ENCODE measurements around the gene CERK. TPM values are rescaled to one million over a fixed set of nuclear protein-coding genes. Genes with fewer than 3 reads are reported as not detected.

Gene CERK
- total RNA-seq, 1 experiment from 2014 or later, result 45.6 TPM

DNA sequence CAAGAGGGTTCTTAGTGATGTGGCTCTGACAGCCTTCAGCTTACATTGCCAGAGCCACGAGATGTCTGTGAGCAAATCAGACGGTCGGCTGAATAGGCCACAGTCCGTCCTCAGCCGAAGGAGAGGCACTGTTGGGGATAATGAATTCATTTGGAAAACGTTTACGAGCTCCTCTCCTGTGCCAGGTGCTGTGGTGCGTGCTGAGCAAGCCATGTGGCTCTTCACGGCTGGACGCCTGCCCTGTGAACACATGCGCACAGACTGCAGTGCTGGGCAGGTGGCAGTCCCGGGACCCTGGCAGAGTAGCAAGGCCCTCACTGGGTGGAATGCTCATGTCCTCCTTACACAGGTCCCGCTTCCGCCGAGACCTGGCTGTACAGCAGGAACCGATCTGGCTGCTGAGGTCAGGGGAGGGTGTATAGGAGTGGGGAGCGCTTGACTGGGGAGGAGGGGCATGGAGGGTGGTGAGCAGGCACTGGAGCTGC lies 31.2 kb upstream of the CERK start:
- Mint-ChIP-seq H3K9me3 (no peaks in the 10 kb centered on the region), H3K27ac (peak overlapping the region; percentile 73; the same call in 1 of the 2 replicates), H3K27me3 (ENCODE audit: low read depth) (no peaks in the 10 kb centered on the region), H3K4me3 (no peak overlapping the region), H3K36me3 (peaks cover 3% of the 10 kb centered on the region; the same call in 1 of the 2 replicates), H3K4me1 (peaks cover 8% of the 10 kb centered on the region)
- TF ChIP-seq, protein P1, sequence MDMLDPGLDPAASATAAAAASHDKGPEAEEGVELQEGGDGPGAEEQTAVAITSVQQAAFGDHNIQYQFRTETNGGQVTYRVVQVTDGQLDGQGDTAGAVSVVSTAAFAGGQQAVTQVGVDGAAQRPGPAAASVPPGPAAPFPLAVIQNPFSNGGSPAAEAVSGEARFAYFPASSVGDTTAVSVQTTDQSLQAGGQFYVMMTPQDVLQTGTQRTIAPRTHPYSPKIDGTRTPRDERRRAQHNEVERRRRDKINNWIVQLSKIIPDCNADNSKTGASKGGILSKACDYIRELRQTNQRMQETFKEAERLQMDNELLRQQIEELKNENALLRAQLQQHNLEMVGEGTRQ (CRISPR knock-in tag; IDR thresholded peaks at IDR 0.05), result no peak
- no peak for TF ChIP-seq ELF4 (CRISPR knock-in tag; IDR thresholded peaks at IDR 0.05; ENCODE audit: low read depth)
- no peak for TF ChIP-seq TP53 (CRISPR knock-in tag; IDR thresholded peaks at IDR 0.05)
- no peak for TF ChIP-seq RELA (CRISPR knock-in tag; IDR thresholded peaks at IDR 0.05; ENCODE audit: borderline replicate concordance)
- no peak for TF ChIP-seq IRF2 (CRISPR knock-in tag; IDR thresholded peaks at IDR 0.05; ENCODE audit: borderline replicate concordance, low read depth)
- no peak for TF ChIP-seq SMAD4 (CRISPR knock-in tag; IDR thresholded peaks at IDR 0.05)
- TF ChIP-seq ZNF138 (CRISPR knock-in tag; conservative IDR thresholded peaks at IDR 0.05), result no peak
- no peak for TF ChIP-seq OVOL2 (CRISPR knock-in tag; IDR thresholded peaks at IDR 0.05; ENCODE audit: borderline replicate concordance)
- TF ChIP-seq CREB1 (CRISPR knock-in tag; IDR thresholded peaks at IDR 0.05), result no peak
- TF ChIP-seq KAT7 (CRISPR knock-in tag; IDR thresholded peaks at IDR 0.05; ENCODE audit: borderline replicate concordance), result no peak
- TF ChIP-seq MXD4 (CRISPR knock-in tag; IDR thresholded peaks at IDR 0.05; ENCODE audit: borderline replicate concordance), result no peak
- no peak for TF ChIP-seq ZNF121 (CRISPR knock-in tag; IDR thresholded peaks at IDR 0.05)
- TF ChIP-seq, protein P2, sequence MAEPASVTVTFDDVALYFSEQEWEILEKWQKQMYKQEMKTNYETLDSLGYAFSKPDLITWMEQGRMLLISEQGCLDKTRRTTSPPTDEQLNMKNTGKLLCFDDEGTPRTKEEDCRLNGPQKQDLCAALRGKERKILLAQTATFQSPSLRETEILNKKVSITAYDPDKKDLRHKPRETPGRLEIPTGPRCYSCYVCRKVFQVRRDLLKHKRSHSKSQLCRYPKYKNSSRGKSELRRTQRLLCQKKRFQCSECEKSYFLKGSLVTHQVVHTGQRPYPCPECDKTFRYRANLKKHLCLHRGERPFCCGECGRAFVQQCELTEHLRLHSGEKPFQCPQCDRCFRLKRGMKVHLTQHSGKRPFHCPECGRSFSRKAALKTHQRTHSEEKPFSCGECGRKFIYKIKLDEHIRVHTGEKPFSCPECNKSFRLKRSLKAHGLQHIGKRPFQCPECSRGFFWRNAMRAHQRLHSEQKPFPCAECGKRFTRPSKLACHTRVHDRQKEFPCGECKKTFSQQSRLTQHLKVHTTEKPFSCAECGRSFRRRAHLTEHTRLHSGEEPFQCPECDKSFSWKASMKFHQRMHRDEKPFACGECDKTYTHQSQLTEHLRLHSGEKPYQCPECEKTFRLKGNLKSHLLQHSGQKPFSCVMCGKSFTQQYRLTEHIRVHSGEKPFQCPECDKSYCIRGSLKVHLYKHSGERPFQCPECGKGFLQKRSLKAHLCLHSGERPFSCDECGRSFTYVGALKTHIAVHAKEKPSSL (CRISPR knock-in tag; conservative IDR thresholded peaks at IDR 0.05), result no peak
- TF ChIP-seq, protein P3, sequence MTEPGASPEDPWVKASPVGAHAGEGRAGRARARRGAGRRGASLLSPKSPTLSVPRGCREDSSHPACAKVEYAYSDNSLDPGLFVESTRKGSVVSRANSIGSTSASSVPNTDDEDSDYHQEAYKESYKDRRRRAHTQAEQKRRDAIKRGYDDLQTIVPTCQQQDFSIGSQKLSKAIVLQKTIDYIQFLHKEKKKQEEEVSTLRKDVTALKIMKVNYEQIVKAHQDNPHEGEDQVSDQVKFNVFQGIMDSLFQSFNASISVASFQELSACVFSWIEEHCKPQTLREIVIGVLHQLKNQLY (CRISPR knock-in tag; IDR thresholded peaks at IDR 0.05), result no peak
- TF ChIP-seq SOX15 (CRISPR knock-in tag; IDR thresholded peaks at IDR 0.05), result no peak
- TF ChIP-seq NFE2L1 (CRISPR knock-in tag; IDR thresholded peaks at IDR 0.05), result no peak
- no peak for TF ChIP-seq FOXK1 (CRISPR knock-in tag; IDR thresholded peaks at IDR 0.05)
- CTCF ChIA-PET, result interaction anchor here (1.1 to 1.4 kb wide), 3 partner anchors 10 to 205 kb away, joined by 4 to 7 read pairs (median 5); no protein-coding TSS in a partner anchor
- POLR2A ChIA-PET, result interaction anchor here (0.6 to 0.7 kb wide), 2 partner anchors 105 to 1454 kb away, joined by 4 to 6 read pairs; no protein-coding TSS in a partner anchor
- ATAC-seq (no peak), DNase-seq (ENCODE audit: low spot score) (no peak)

DNA sequence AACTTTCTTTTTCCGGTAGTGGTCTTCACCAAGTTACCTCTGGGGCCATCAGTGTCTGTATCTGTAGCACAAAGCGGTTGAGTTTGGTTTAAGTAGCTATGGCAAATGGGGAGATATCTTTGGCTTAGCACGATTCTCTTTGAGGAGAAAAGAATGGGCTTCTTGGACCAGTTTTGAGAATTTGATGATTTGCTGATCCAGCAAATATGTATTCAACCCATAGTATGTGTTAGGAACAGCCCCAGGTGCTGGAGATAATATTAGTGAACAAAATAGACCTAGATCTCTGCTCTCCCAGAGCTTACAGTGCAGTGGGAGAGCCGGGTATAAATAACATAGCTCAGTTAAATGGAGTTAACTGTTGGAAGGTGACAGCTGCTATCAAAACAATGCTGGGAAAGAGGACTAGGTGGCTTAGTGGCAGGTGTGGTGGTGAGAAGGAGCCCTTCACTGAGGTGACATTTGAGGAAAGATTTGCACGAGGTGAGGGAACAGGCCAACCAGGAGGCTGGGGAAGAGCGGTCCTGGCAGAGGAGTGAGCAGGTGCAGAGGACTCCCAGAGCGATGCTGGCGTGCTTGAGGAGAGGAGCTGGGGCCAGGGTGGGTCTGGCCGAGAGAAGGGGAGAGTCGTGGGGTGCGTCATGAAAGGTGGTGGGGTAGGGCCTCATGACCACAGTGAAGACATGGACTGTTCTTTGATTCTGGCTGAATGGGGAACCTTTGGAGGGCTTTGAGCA lies 29.4 kb upstream of the CERK start:
- ChIA-PET POLR2A (no interaction called here), CTCF (interaction anchor here (1.0 kb wide), 1 partner anchor 9 kb away, joined by 4 read pairs; no protein-coding TSS in a partner anchor)
- H3K27me3 Mint-ChIP-seq (ENCODE audit: low read depth), result no peaks in the 10 kb centered on the region
- H3K9me3 Mint-ChIP-seq, result no peaks in the 10 kb centered on the region
- no peak overlapping the region for H3K4me3 Mint-ChIP-seq
- DNase-seq (ENCODE audit: low spot score) (no peak), ATAC-seq (no peak)
- peaks cover 9% of the 10 kb centered on the region for H3K4me1 Mint-ChIP-seq
- TF ChIP-seq SP1 (CRISPR knock-in tag; conservative IDR thresholded peaks at IDR 0.05), result no peak
- TF ChIP-seq, protein P4, sequence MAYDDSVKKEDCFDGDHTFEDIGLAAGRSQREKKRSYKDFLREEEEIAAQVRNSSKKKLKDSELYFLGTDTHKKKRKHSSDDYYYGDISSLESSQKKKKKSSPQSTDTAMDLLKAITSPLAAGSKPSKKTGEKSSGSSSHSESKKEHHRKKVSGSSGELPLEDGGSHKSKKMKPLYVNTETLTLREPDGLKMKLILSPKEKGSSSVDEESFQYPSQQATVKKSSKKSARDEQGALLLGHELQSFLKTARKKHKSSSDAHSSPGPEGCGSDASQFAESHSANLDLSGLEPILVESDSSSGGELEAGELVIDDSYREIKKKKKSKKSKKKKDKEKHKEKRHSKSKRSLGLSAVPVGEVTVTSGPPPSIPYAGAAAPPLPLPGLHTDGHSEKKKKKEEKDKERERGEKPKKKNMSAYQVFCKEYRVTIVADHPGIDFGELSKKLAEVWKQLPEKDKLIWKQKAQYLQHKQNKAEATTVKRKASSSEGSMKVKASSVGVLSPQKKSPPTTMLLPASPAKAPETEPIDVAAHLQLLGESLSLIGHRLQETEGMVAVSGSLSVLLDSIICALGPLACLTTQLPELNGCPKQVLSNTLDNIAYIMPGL (CRISPR knock-in tag; IDR thresholded peaks at IDR 0.05), result no peak
- no peak for TF ChIP-seq CREB1 (CRISPR knock-in tag; IDR thresholded peaks at IDR 0.05)
- no peak for TF ChIP-seq TCF7 (CRISPR knock-in tag; IDR thresholded peaks at IDR 0.05; ENCODE audit: low read depth)
- no peak for TF ChIP-seq ZNF121 (CRISPR knock-in tag; IDR thresholded peaks at IDR 0.05)
- no peak for TF ChIP-seq NFE2L1 (CRISPR knock-in tag; IDR thresholded peaks at IDR 0.05)
- TF ChIP-seq, protein P5, sequence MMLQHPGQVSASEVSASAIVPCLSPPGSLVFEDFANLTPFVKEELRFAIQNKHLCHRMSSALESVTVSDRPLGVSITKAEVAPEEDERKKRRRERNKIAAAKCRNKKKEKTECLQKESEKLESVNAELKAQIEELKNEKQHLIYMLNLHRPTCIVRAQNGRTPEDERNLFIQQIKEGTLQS (CRISPR knock-in tag; conservative IDR thresholded peaks at IDR 0.05), result no peak
- TF ChIP-seq, protein P6, sequence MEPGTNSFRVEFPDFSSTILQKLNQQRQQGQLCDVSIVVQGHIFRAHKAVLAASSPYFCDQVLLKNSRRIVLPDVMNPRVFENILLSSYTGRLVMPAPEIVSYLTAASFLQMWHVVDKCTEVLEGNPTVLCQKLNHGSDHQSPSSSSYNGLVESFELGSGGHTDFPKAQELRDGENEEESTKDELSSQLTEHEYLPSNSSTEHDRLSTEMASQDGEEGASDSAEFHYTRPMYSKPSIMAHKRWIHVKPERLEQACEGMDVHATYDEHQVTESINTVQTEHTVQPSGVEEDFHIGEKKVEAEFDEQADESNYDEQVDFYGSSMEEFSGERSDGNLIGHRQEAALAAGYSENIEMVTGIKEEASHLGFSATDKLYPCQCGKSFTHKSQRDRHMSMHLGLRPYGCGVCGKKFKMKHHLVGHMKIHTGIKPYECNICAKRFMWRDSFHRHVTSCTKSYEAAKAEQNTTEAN (CRISPR knock-in tag; IDR thresholded peaks at IDR 0.05), result no peak
- peaks cover 3% of the 10 kb centered on the region; the same call in 1 of the 2 replicates for H3K36me3 Mint-ChIP-seq
- peak overlapping the region; percentile 22 for H3K27ac Mint-ChIP-seq

All from WTC11 (cell line).